H1 (cell line): ENCODE measurements around the gene GPR171. TPM values are rescaled to one million over a fixed set of nuclear protein-coding genes. Genes with fewer than 3 reads are reported as not detected.

Experiments used
- CTCF ChIA-PET: fragments of 300-600 bp; sonication (Branson Sonifier 250); formaldehyde crosslinking; loops from one replicate; lab custom pipeline; 2021; ENCODE audit not compliant: partially characterized antibody; lab: Charles Lee
- POLR2A ChIA-PET: fragments of 300-600 bp; sonication (Branson Sonifier 250); formaldehyde crosslinking; loops from one replicate; lab custom pipeline; 2021; ENCODE audit warnings: inconsistent platforms; ENCODE audit not compliant: partially characterized antibody; lab: Charles Lee
- DNase-seq, 2 experiments: peaks; one replicate each; pipeline versions ENCODE4 v3.0.0 to v3.0.0-alpha.2; 2010 to 2022; ENCODE audit warnings: low spot score in 2 of 2, low read depth in 1 of 2, mixed read lengths in 1 of 2
- FAIRE-seq: peaks from 2 replicates; lab custom pipeline; 2011; peaks lifted over from hg19 to GRCh38; lab: Jason Lieb, UNC
- H2AFZ ChIP-seq: 2 replicates; pipeline ENCODE4 v1.8.1; 2012; ENCODE audit warnings: low read length, inconsistent platforms
- H2AK5ac ChIP-seq: 2 replicates; pipeline ENCODE4 v1.6.1; 2013; ENCODE audit warnings: low read depth, low read length
- H2BK120ac ChIP-seq: replicated peaks from 2 replicates; pipeline ENCODE3; 2013; ENCODE audit warnings: low read depth, low read length, inconsistent platforms
- H2BK12ac ChIP-seq: 2 replicates; pipeline ENCODE4 v1.6.1; 2013; ENCODE audit warnings: low read depth, low read length
- H2BK15ac ChIP-seq: 2 replicates; pipeline ENCODE4 v1.6.1; 2013; ENCODE audit warnings: low read length
- H2BK20ac ChIP-seq: 2 replicates; pipeline ENCODE4 v1.6.1; 2013; ENCODE audit warnings: low read length
- H2BK5ac ChIP-seq: 2 replicates; pipeline ENCODE4 v1.6.1; 2013; ENCODE audit warnings: low read depth, low read length
- H3K14ac ChIP-seq: 2 replicates; pipeline ENCODE4 v1.6.1; 2013; ENCODE audit warnings: inconsistent platforms; ENCODE audit not compliant: insufficient read length
- H3K18ac ChIP-seq: 2 replicates; pipeline ENCODE4 v1.6.1; 2013; ENCODE audit warnings: low read length; ENCODE audit errors: extremely low read depth
- H3K23ac ChIP-seq: 2 replicates; pipeline ENCODE4 v1.6.1; 2013; ENCODE audit warnings: inconsistent platforms; ENCODE audit not compliant: insufficient read length
- H3K23me2 ChIP-seq: 2 replicates; pipeline ENCODE4 v1.6.1; 2013; ENCODE audit warnings: low read depth, low read length
- H3K27ac ChIP-seq: 2 replicates; pipeline ENCODE4 v1.6.1; 2011; ENCODE audit warnings: low read depth, low read length, inconsistent platforms
- H3K27me3 ChIP-seq, 4 experiments: replicated peaks in 1 of 4; 1 replicate in 1 of 4; 2 replicates in 3 of 4; pipeline versions ENCODE4 v1.6.1 to v1.8.1; 2011 to 2013; ENCODE audit warnings: low read length in 3 of 4, mild to moderate bottlenecking in 3 of 4, inconsistent platforms in 2 of 4, mixed read lengths in 2 of 4, moderate library complexity in 1 of 4; ENCODE audit not compliant: control insufficient read depth in 3 of 4, insufficient read depth in 3 of 4; ENCODE audit errors: extremely low read depth in 1 of 4
- H3K36me3 ChIP-seq, 4 experiments: 2 replicates each; pipeline versions ENCODE4 v1.6.1 to v1.8.1; 2011 to 2013; ENCODE audit warnings: mild to moderate bottlenecking in 4 of 4, low read length in 3 of 4, moderate library complexity in 2 of 4, control low read depth in 1 of 4, inconsistent platforms in 1 of 4; ENCODE audit not compliant: insufficient read depth in 4 of 4, control insufficient read depth in 2 of 4
- H3K4ac ChIP-seq: replicated peaks from 2 replicates; pipeline ENCODE3; 2013; ENCODE audit warnings: low read length, low read depth, mixed read lengths, inconsistent platforms; ENCODE audit not compliant: insufficient read length
- H3K4me1 ChIP-seq, 4 experiments: replicated peaks in 1 of 4; 1 replicate in 1 of 4; 2 replicates in 3 of 4; pipeline versions ENCODE4 v1.6.1 to v1.8.1; 2011 to 2013; ENCODE audit warnings: low read length in 3 of 4, inconsistent platforms in 2 of 4, mixed read lengths in 1 of 4; ENCODE audit not compliant: insufficient read depth in 4 of 4, control insufficient read depth in 3 of 4
- H3K4me2 ChIP-seq, 2 experiments: 2 replicates each; pipeline versions ENCODE4 v1.6.1 to v1.8.1; 2011 to 2013; ENCODE audit warnings: low read depth in 2 of 2, low read length in 2 of 2, control low read depth in 1 of 2, inconsistent platforms in 1 of 2, mild to moderate bottlenecking in 1 of 2; ENCODE audit not compliant: insufficient read depth in 1 of 2
- H3K4me3 ChIP-seq, 4 experiments: fragments of 200-600, 300-600 bp in 1 of 4; sonication (generic), shearing (Covaris generic), sonication (Bioruptor Twin) in 1 of 4; 2 replicates each; pipeline versions ENCODE4 v1.5.1 to v1.8.1; 2011 to 2016; ENCODE audit warnings: low read length in 4 of 4, low read depth in 3 of 4, control low read depth in 2 of 4, inconsistent platforms in 2 of 4, mild to moderate bottlenecking in 2 of 4, mixed read lengths in 1 of 4, moderate library complexity in 1 of 4; ENCODE audit not compliant: insufficient read depth in 2 of 4; ENCODE audit errors: extremely low read depth in 1 of 4
- H3K56ac ChIP-seq: replicated peaks from 2 replicates; pipeline ENCODE3; 2013; ENCODE audit warnings: low read depth, mild to moderate bottlenecking, mixed read lengths, low read length, inconsistent platforms; ENCODE audit not compliant: insufficient read length
- H3K79me1 ChIP-seq: 2 replicates; pipeline ENCODE4 v1.6.1; 2013; ENCODE audit warnings: low read depth, low read length, control low read depth
- H3K79me2 ChIP-seq, 2 experiments: 2 replicates each; pipeline versions ENCODE4 v1.6.1 to v1.8.1; 2012 to 2013; ENCODE audit warnings: low read length in 2 of 2, mild to moderate bottlenecking in 2 of 2, inconsistent platforms in 1 of 2; ENCODE audit not compliant: insufficient read depth in 2 of 2, control insufficient read depth in 1 of 2
- H3K9ac ChIP-seq, 4 experiments: replicated peaks in 1 of 4; 1 replicate in 1 of 4; 2 replicates in 3 of 4; pipeline versions ENCODE4 v1.6.1 to v1.8.1; 2011 to 2013; ENCODE audit warnings: low read depth in 3 of 4, low read length in 3 of 4, control low read depth in 2 of 4, mild to moderate bottlenecking in 2 of 4, moderate library complexity in 2 of 4, inconsistent platforms in 1 of 4; ENCODE audit errors: extremely low read depth in 1 of 4
- H3K9me3 ChIP-seq, 2 experiments: 2 replicates each; pipeline versions ENCODE4 v1.6.1 to v1.8.1; 2012 to 2013; ENCODE audit warnings: mild to moderate bottlenecking in 2 of 2, moderate library complexity in 2 of 2, control low read depth in 1 of 2, inconsistent platforms in 1 of 2, low read depth in 1 of 2, low read length in 1 of 2, mixed read lengths in 1 of 2; ENCODE audit not compliant: insufficient read depth in 2 of 2
- H4K20me1 ChIP-seq, 2 experiments: replicated peaks in 1 of 2; 2 replicates each; pipeline versions ENCODE3 to v1.8.1; 2011 to 2013; ENCODE audit warnings: inconsistent platforms in 2 of 2, low read length in 2 of 2, mild to moderate bottlenecking in 1 of 2; ENCODE audit not compliant: insufficient read depth in 2 of 2, control insufficient read depth in 1 of 2
- H4K5ac ChIP-seq: 2 replicates; pipeline ENCODE4 v1.6.1; 2013; ENCODE audit warnings: low read length, low read depth, mixed read lengths, inconsistent platforms; ENCODE audit not compliant: insufficient read length
- H4K8ac ChIP-seq: 2 replicates; pipeline ENCODE4 v1.8.0; 2013; ENCODE audit warnings: mild to moderate bottlenecking, moderate library complexity, low read length, inconsistent platforms; ENCODE audit not compliant: insufficient read depth; ENCODE audit errors: extremely low read depth
- H4K91ac ChIP-seq: replicated peaks from 2 replicates; pipeline ENCODE3; 2013; ENCODE audit warnings: low read length, mixed read lengths, inconsistent platforms; ENCODE audit not compliant: insufficient read length
- CEBPB ChIP-seq: IDR thresholded peaks from 2 replicates; pipeline ENCODE4 v1.6.1; 2012; ENCODE audit warnings: low read depth, low read length
- CHD2 ChIP-seq: IDR thresholded peaks from 2 replicates; pipeline ENCODE4 v1.6.1; 2012; ENCODE audit warnings: low read length, improper control_type of control experiment
- GTF2F1 ChIP-seq: IDR thresholded peaks from 2 replicates; pipeline ENCODE4 v1.6.1; 2012; ENCODE audit warnings: low read depth, low read length, improper control_type of control experiment, borderline replicate concordance
- KDM1A ChIP-seq: fragments of 200-600, 300-600 bp; sonication (generic); IDR thresholded peaks from 2 replicates; pipeline ENCODE4 v1.7.1; 2016; ENCODE audit warnings: mild to moderate bottlenecking, low read length, borderline replicate concordance
- RNF2 ChIP-seq: fragments of 200-900, 300-1000 bp; sonication (generic); IDR thresholded peaks from 2 replicates; pipeline ENCODE4 v1.7.1; 2016; ENCODE audit warnings: borderline replicate concordance, low read depth, mild to moderate bottlenecking, antibody characterized with exemption, low read length; ENCODE audit not compliant: poor library complexity, severe bottlenecking; ENCODE audit errors: missing control alignments
- SRF ChIP-seq: IDR thresholded peaks from 2 replicates; pipeline ENCODE4 v1.6.1; 2011; ENCODE audit warnings: mild to moderate bottlenecking, low read depth, low read length, moderate library complexity
- TBP ChIP-seq: IDR thresholded peaks from 2 replicates; pipeline ENCODE4 v1.6.1; 2011; ENCODE audit warnings: low read depth, low read length, improper control_type of control experiment
- WGBS, 2 experiments: shearing (Covaris generic) in 1 of 2; methylation state at CpG; one replicate each; pipeline versions ENCODE4 v1.1.6 to v1.1.7; 2013 to 2015; ENCODE audit warnings: low lambda C conversion rate in 2 of 2, mixed read lengths in 2 of 2, inconsistent platforms in 1 of 2, low coverage in 1 of 2, missing lambda C conversion rate in 1 of 2; ENCODE audit not compliant: insufficient replicate concordance in 2 of 2, insufficient coverage in 1 of 2, insufficient read length in 1 of 2; ENCODE audit errors: extremely low coverage in 1 of 2, missing lambda C conversion rate in 1 of 2; 5-methylcytosine and 5-hydroxymethylcytosine counted together
- polyA plus RNA-seq, 7 experiments: library from polyadenylated mRNA; depleted of rRNA in 3 of 7; stranded (reverse) in 5 of 7; unstranded in 2 of 7; fragments of >200 nt in 5 of 7; fragments of 200-250 nt in 2 of 7; gene quantifications; 1 replicate in 5 of 7; 2 replicates in 1 of 7; 4 replicates in 1 of 7; pipeline versions ENCODE4 v1.2.1 to v1.2.3, GENCODE V29; 2011 to 2013; ENCODE audit warnings: missing spikeins in 2 of 7, mixed read lengths in 2 of 7
- total RNA-seq: library from RNA; stranded (reverse); fragmentation: NEBNext Ultra II Directional; extraction: Animal tissue kit (Norgen Biotek cat#: 25700); gene quantifications from 2 replicates; pipeline ENCODE4 v1.2.1, GENCODE V29; 2021

Gene GPR171
- total and polyA plus RNA-seq, 2 of the 8 experiments (the other 6 are each of a cell fraction or from before 2014, with no cell fraction given): not detected

DNA sequence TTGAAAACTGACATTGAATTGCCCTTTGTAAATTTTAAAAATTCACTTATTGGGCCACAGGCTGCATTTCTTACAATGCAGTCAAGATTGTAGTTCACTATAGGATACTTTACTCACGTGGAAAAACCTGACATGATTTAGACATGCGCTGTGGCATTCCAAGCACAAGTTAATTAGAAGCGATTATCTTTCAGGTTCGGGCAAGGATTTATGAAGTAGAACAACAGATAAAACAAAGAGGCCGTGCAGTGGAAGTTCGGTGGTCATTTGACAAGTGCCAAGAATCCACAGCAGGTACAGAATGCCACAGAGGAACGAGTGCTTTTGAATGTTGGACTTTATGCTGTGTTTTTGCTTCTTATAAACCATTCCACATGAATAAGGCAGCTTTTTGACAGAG lies 37.8 kb downstream of the GPR171 start:
- Histone ChIP-seq H3K27ac (no peak overlapping the region), H3K9me3 (no peaks in the 10 kb centered on the region), H3K18ac (no peak overlapping the region), H3K4me2 (no peak overlapping the region), H2BK15ac (no peak overlapping the region), H4K91ac (no peak overlapping the region), H3K4ac (no peak overlapping the region), H4K5ac (no peak overlapping the region), H3K23me2 (no peaks in the 10 kb centered on the region), H3K56ac (no peak overlapping the region), H3K79me2 (no peaks in the 10 kb centered on the region), H3K4me3 (no peak overlapping the region), H3K27me3 (no peaks in the 10 kb centered on the region), H3K14ac (no peak overlapping the region), H3K23ac (no peak overlapping the region), H2BK120ac (no peak overlapping the region), H4K20me1 (no peaks in the 10 kb centered on the region), H2AK5ac (no peak overlapping the region), H2BK12ac (no peak overlapping the region), H3K4me1 (no peaks in the 10 kb centered on the region), H2BK5ac (no peak overlapping the region), H2AFZ (no peak overlapping the region), H3K79me1 (no peaks in the 10 kb centered on the region), H3K36me3 (peaks cover 0 to 2% (median 2%) of the 10 kb centered on the region in 4 experiments; a peak in 4 of 8 replicates), H4K8ac (no peak overlapping the region), H2BK20ac (no peak overlapping the region), H3K9ac (no peak overlapping the region)
- ChIA-PET CTCF (no interaction called here), POLR2A (no interaction called here)
- FAIRE-seq (no peak), DNase-seq (no peak)
- 94% methylated on average over 7 of the region's 7 CpGs; no CpG with 5 or more reads in 1 of the 2 experiments for WGBS, 2 experiments
- TF ChIP-seq TBP (no peak), GTF2F1 (no peak), CEBPB (no peak), CHD2 (no peak), SRF (no peak), KDM1A (no peak), RNF2 (no peak)
